ENCODE data around the gene FOSB.
A peak's percentile ranks its signal among the peaks of the same experiment; 100 is the strongest.

The FOSB gene

GRCh38 chr19:45471111-45471930, 3.5 kb downstream of the FOSB start:
- Histone ChIP-seq H2BK5ac (ENCODE audit: low read depth, low read length, poor library complexity, severe bottlenecking) (no peak overlapping the region), H3K23ac (ENCODE audit: low read length in 2 of 2) (no peak overlapping the region), H3K27ac (ENCODE audit: low read length, poor library complexity, severe bottlenecking) (no peak overlapping the region), H4K8ac (ENCODE audit: low read length) (no peak overlapping the region), H2BK15ac (ENCODE audit: low read depth, poor library complexity, severe bottlenecking) (peak overlapping the region; percentile 60), H3K18ac (ENCODE audit: low read depth in 1 of 2, low read length in 2 of 2) (no peak overlapping the region), H2BK12ac (ENCODE audit: low read length in 2 of 2) (no peak overlapping the region), H3K4me3 (ENCODE audit: insufficient read depth in 1 of 2, low read depth in 1 of 2, low read length in 2 of 2) (no peak overlapping the region), H3K27me3 (ENCODE audit: control insufficient read depth in 1 of 2, insufficient read depth in 1 of 2, low read length in 2 of 2) (peaks cover 0 to 19% of the 10 kb centered on the region in 2 experiments), H3K9me3 (ENCODE audit: control insufficient read depth, low read length) (no peaks in the 10 kb centered on the region), H3K36me3 (ENCODE audit: control insufficient read depth in 1 of 2, insufficient read depth in 2 of 2, low read depth in 1 of 2, low read length in 2 of 2) (peaks cover 2 to 11% of the 10 kb centered on the region in 2 experiments), H2AFZ (ENCODE audit: low read depth, low read length) (no peak overlapping the region), H4K91ac (ENCODE audit: low read length) (no peak overlapping the region), H3K79me1 (replicated peaks; ENCODE audit: low read length, poor library complexity, severe bottlenecking) (no peaks in the 10 kb centered on the region), H2AK5ac (ENCODE audit: low read length, severe bottlenecking) (no peak overlapping the region), H3K4ac (ENCODE audit: low read depth in 1 of 2, low read length in 2 of 2) (no peak overlapping the region), H3K4me2 (ENCODE audit: low read length, poor library complexity, severe bottlenecking) (no peak overlapping the region), H2BK120ac (ENCODE audit: low read depth, low read length) (no peak overlapping the region), H3K14ac (ENCODE audit: low read length in 2 of 2) (no peak overlapping the region), H3K4me1 (ENCODE audit: control insufficient read depth, insufficient read depth, low read depth, low read length) (peaks cover 28% of the 10 kb centered on the region), H3K9ac (ENCODE audit: low read length) (peak overlapping the region; percentile 99)
- WGBS: 82% methylated on average over 9 of the region's 16 CpGs
- peak; percentile 80 for DNase-seq

- Histone ChIP-seq H3K27me3 (ENCODE audit: control insufficient read depth in 1 of 2, insufficient read depth in 1 of 2, low read length in 2 of 2) (peaks cover 0 to 18% of the 10 kb centered on the region in 2 experiments), H3K36me3 (ENCODE audit: control insufficient read depth in 1 of 2, insufficient read depth in 2 of 2, low read depth in 1 of 2, low read length in 2 of 2) (peaks cover 2 to 11% of the 10 kb centered on the region in 2 experiments)
- 95% methylated on average over 5 of the region's 7 CpGs for WGBS
These were observed 4.3 kb downstream of the FOSB start for GRCh38 chr19:45471931-45472562.

DNA sequence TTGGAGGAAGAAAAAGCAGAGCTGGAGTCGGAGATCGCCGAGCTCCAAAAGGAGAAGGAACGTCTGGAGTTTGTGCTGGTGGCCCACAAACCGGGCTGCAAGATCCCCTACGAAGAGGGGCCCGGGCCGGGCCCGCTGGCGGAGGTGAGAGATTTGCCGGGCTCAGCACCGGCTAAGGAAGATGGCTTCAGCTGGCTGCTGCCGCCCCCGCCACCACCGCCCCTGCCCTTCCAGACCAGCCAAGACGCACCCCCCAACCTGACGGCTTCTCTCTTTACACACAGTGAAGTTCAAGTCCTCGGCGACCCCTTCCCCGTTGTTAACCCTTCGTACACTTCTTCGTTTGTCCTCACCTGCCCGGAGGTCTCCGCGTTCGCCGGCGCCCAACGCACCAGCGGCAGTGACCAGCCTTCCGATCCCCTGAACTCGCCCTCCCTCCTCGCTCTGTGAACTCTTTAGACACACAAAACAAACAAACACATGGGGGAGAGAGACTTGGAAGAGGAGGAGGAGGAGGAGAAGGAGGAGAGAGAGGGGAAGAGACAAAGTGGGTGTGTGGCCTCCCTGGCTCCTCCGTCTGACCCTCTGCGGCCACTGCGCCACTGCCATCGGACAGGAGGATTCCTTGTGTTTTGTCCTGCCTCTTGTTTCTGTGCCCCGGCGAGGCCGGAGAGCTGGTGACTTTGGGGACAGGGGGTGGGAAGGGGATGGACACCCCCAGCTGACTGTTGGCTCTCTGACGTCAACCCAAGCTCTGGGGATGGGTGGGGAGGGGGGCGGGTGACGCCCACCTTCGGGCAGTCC, 5.0 kb downstream of the FOSB start:
- no peak overlapping the region for H3K27ac ChIP-seq (ENCODE audit: low read length, poor library complexity, severe bottlenecking)
- no peak overlapping the region for H2AFZ ChIP-seq (ENCODE audit: low read depth, low read length)
- no peak overlapping the region for H2BK120ac ChIP-seq (ENCODE audit: low read depth, low read length)
- H2AK5ac ChIP-seq (ENCODE audit: low read length, severe bottlenecking): no peak overlapping the region
- whole genome bisulfite sequencing: 57% methylated on average over 38 of the region's 44 CpGs
- H3K4me2 ChIP-seq (ENCODE audit: low read length, poor library complexity, severe bottlenecking): no peak overlapping the region
- H3K4me3 ChIP-seq (ENCODE audit: insufficient read depth in 1 of 2, low read depth in 1 of 2, low read length in 2 of 2): no peak overlapping the region
- H4K8ac ChIP-seq (ENCODE audit: low read length): peak overlapping the region; percentile 5
- peak; percentile 88 for DNase-seq
- peak overlapping the region; percentile 40 for H4K91ac ChIP-seq (ENCODE audit: low read length)
- H2BK5ac ChIP-seq (ENCODE audit: low read depth, low read length, poor library complexity, severe bottlenecking): no peak overlapping the region
- H3K18ac ChIP-seq (ENCODE audit: low read depth in 1 of 2, low read length in 2 of 2): no peak overlapping the region
- H3K36me3 ChIP-seq (ENCODE audit: control insufficient read depth in 1 of 2, insufficient read depth in 2 of 2, low read depth in 1 of 2, low read length in 2 of 2): peaks cover 2 to 11% of the 10 kb centered on the region in 2 experiments
- H3K9me3 ChIP-seq (ENCODE audit: control insufficient read depth, low read length): no peaks in the 10 kb centered on the region
- H3K4ac ChIP-seq (ENCODE audit: low read depth in 1 of 2, low read length in 2 of 2): no peak overlapping the region
- H3K9ac ChIP-seq (ENCODE audit: low read length): peak overlapping the region; percentile 99
- peaks cover 22% of the 10 kb centered on the region for H3K4me1 ChIP-seq (ENCODE audit: control insufficient read depth, insufficient read depth, low read depth, low read length)
- no peak overlapping the region for H3K23ac ChIP-seq (ENCODE audit: low read length in 2 of 2)
- H3K14ac ChIP-seq (ENCODE audit: low read length in 2 of 2): no peak overlapping the region
- H3K27me3 ChIP-seq (ENCODE audit: control insufficient read depth in 1 of 2, insufficient read depth in 1 of 2, low read length in 2 of 2): peaks cover 0 to 18% of the 10 kb centered on the region in 2 experiments
- H2BK15ac ChIP-seq (ENCODE audit: low read depth, poor library complexity, severe bottlenecking): no peak overlapping the region
- H3K79me1 ChIP-seq (replicated peaks; ENCODE audit: low read length, poor library complexity, severe bottlenecking): no peaks in the 10 kb centered on the region
- H2BK12ac ChIP-seq (ENCODE audit: low read length in 2 of 2): peak overlapping the region in 1 of 2 experiments; percentile 47

More at GRCh38 chr19:45471931-45472562, 4.3 kb downstream of the FOSB start:
- Histone ChIP-seq H4K91ac (ENCODE audit: low read length) (no peak overlapping the region), H3K4ac (ENCODE audit: low read depth in 1 of 2, low read length in 2 of 2) (no peak overlapping the region), H3K9ac (ENCODE audit: low read length) (peak overlapping the region; percentile 99), H2AFZ (ENCODE audit: low read depth, low read length) (no peak overlapping the region), H3K4me3 (ENCODE audit: insufficient read depth in 1 of 2, low read depth in 1 of 2, low read length in 2 of 2) (no peak overlapping the region), H3K18ac (ENCODE audit: low read depth in 1 of 2, low read length in 2 of 2) (no peak overlapping the region), H3K79me1 (replicated peaks; ENCODE audit: low read length, poor library complexity, severe bottlenecking) (no peaks in the 10 kb centered on the region), H2AK5ac (ENCODE audit: low read length, severe bottlenecking) (no peak overlapping the region), H2BK5ac (ENCODE audit: low read depth, low read length, poor library complexity, severe bottlenecking) (no peak overlapping the region), H3K27ac (ENCODE audit: low read length, poor library complexity, severe bottlenecking) (no peak overlapping the region), H3K4me1 (ENCODE audit: control insufficient read depth, insufficient read depth, low read depth, low read length) (peaks cover 27% of the 10 kb centered on the region), H3K4me2 (ENCODE audit: low read length, poor library complexity, severe bottlenecking) (no peak overlapping the region), H2BK12ac (ENCODE audit: low read length in 2 of 2) (no peak overlapping the region), H4K8ac (ENCODE audit: low read length) (peak overlapping the region; percentile 5), H3K14ac (ENCODE audit: low read length in 2 of 2) (no peak overlapping the region), H2BK120ac (ENCODE audit: low read depth, low read length) (no peak overlapping the region), H3K9me3 (ENCODE audit: control insufficient read depth, low read length) (no peaks in the 10 kb centered on the region), H3K23ac (ENCODE audit: low read length in 2 of 2) (peak overlapping the region in 1 of 2 experiments; percentile 94), H2BK15ac (ENCODE audit: low read depth, poor library complexity, severe bottlenecking) (no peak overlapping the region)
- peak; percentile 88 for DNase-seq

GRCh38 chr19:45473367-45473681, 5.5 kb downstream of the FOSB start:
- H2BK12ac ChIP-seq (ENCODE audit: low read length in 2 of 2): no peak overlapping the region
- no peak overlapping the region for H3K23ac ChIP-seq (ENCODE audit: low read length in 2 of 2)
- peaks cover 19% of the 10 kb centered on the region for H3K4me1 ChIP-seq (ENCODE audit: control insufficient read depth, insufficient read depth, low read depth, low read length)
- H2BK120ac ChIP-seq (ENCODE audit: low read depth, low read length): no peak overlapping the region
- H3K4ac ChIP-seq (ENCODE audit: low read depth in 1 of 2, low read length in 2 of 2): no peak overlapping the region
- H3K14ac ChIP-seq (ENCODE audit: low read length in 2 of 2): no peak overlapping the region
- H3K4me3 ChIP-seq (ENCODE audit: insufficient read depth in 1 of 2, low read depth in 1 of 2, low read length in 2 of 2): no peak overlapping the region
- H3K27me3 ChIP-seq (ENCODE audit: control insufficient read depth in 1 of 2, insufficient read depth in 1 of 2, low read length in 2 of 2): peaks cover 0 to 18% of the 10 kb centered on the region in 2 experiments
- no peaks in the 10 kb centered on the region for H3K9me3 ChIP-seq (ENCODE audit: control insufficient read depth, low read length)
- peak overlapping the region; percentile 14 for H3K9ac ChIP-seq (ENCODE audit: low read length)
- no peak overlapping the region for H3K18ac ChIP-seq (ENCODE audit: low read depth in 1 of 2, low read length in 2 of 2)
- H2AK5ac ChIP-seq (ENCODE audit: low read length, severe bottlenecking): no peak overlapping the region
- no peak overlapping the region for H2BK5ac ChIP-seq (ENCODE audit: low read depth, low read length, poor library complexity, severe bottlenecking)
- H3K79me1 ChIP-seq (replicated peaks; ENCODE audit: low read length, poor library complexity, severe bottlenecking): no peaks in the 10 kb centered on the region
- 51% methylated on average over 4 of the region's 5 CpGs for WGBS
- no peak overlapping the region for H4K91ac ChIP-seq (ENCODE audit: low read length)
- no peak overlapping the region for H2AFZ ChIP-seq (ENCODE audit: low read depth, low read length)
- no peak overlapping the region for H4K8ac ChIP-seq (ENCODE audit: low read length)
- no peak overlapping the region for H2BK15ac ChIP-seq (ENCODE audit: low read depth, poor library complexity, severe bottlenecking)
- no peak overlapping the region for H3K27ac ChIP-seq (ENCODE audit: low read length, poor library complexity, severe bottlenecking)
- DNase-seq: no peak
- H3K4me2 ChIP-seq (ENCODE audit: low read length, poor library complexity, severe bottlenecking): no peak overlapping the region
- H3K36me3 ChIP-seq (ENCODE audit: control insufficient read depth in 1 of 2, insufficient read depth in 2 of 2, low read depth in 1 of 2, low read length in 2 of 2): peaks cover 2 to 11% of the 10 kb centered on the region in 2 experiments

Measured in mesenchymal stem cell (in vitro differentiated cells and primary cell).